ENCODE results near the gene COG2.

DNA sequence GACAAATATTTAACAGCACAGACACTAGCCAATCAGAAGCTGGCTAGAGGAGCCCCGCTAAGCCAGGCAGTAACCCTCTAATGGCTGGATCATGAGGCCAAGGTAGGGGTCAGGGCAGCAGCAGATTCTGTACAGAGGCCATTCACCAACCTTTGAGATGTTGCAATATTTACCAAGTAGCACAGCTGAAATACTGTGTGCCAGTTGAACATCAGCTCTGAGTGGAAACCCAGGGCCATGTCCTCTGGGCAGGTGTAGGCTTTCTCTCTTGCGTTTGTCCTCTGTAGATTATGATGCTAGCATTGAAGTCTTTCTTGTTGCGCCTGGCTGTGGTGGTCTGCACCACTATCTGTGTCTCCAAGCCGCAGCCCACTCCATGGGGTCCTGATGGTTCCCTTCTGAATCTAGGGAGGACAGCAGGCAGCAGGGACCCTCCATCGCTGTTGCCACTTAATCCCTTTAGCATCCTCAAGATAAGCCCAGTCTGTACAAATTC, 2.5 kb upstream of the COG2 start:
- TF ChIP-seq, protein P1, sequence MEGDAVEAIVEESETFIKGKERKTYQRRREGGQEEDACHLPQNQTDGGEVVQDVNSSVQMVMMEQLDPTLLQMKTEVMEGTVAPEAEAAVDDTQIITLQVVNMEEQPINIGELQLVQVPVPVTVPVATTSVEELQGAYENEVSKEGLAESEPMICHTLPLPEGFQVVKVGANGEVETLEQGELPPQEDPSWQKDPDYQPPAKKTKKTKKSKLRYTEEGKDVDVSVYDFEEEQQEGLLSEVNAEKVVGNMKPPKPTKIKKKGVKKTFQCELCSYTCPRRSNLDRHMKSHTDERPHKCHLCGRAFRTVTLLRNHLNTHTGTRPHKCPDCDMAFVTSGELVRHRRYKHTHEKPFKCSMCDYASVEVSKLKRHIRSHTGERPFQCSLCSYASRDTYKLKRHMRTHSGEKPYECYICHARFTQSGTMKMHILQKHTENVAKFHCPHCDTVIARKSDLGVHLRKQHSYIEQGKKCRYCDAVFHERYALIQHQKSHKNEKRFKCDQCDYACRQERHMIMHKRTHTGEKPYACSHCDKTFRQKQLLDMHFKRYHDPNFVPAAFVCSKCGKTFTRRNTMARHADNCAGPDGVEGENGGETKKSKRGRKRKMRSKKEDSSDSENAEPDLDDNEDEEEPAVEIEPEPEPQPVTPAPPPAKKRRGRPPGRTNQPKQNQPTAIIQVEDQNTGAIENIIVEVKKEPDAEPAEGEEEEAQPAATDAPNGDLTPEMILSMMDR (IDR thresholded peaks at IDR 0.05): no peak
- no peak for TF ChIP-seq EP300 (IDR thresholded peaks at IDR 0.05)

Measured in tibial nerve (tissue), 4 donors.